ENCODE measurements around the gene CD151.

Gene CD151

DNA sequence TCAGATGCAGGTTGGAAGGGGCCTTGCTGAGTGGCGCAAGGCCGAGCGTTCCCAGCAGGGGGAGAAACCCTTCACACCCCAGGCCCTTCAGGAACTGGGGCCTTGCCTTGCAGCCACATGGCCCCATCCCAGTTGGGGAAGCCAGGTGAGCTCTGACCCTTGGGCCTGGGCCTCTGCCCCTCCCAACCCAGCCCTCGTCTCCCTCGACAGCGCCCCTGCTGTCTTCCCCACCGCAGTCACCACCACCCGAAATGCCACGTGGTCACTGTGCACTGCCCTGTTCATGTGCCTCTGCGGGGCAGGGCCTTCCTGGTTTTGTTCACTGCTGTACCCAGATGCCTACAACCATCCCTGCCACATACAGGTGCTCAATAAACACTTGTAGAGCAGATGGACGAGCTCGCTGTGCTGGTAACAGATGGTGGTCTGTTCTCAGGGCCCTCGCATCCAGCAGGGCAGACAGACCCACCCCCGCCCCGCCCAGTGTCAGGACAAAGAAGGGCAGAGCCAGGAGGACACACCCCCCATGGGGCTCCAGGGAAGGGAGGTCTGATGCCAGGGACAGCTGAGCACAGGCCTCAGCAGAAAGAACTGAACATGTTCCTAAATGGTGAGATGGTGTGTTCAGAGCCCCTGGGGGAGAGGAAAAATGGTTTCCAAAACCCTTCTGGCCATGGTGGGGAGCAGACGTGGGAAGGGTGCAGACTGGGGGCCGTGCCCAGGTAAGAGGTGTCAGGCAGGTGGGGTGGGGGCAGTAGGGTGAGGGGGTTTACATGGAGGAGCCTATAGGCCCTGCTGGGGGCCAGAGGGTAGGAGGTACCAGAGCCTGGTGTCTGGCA lies 5.9 kb downstream of the CD151 start:
- Histone ChIP-seq H3K27ac (no peak overlapping the region; the same call in 1 of the 2 replicates), H3K9me3 (ENCODE audit: low read depth, low read length) (no peaks in the 10 kb centered on the region), H3K9ac (ENCODE audit: insufficient read length) (no peak overlapping the region), H3K4me3 (no peak overlapping the region), H3K36me3 (ENCODE audit: insufficient read depth, low read length) (peaks cover 37% of the 10 kb centered on the region)
- TF ChIP-seq POLR2AphosphoS5 (IDR thresholded peaks at IDR 0.05; ENCODE audit: borderline replicate concordance, low read depth, low read length) (no peak; the same call in none of the 2 replicates), EZH2 (IDR thresholded peaks at IDR 0.05) (no peak), FOXP2 (optimal IDR thresholded peaks at IDR 0.05; ENCODE audit: control extremely low read depth, extremely low read length, insufficient read depth) (no peak)
- DNase-seq (ENCODE audit: low read depth, low spot score), result no peak

GRCh38 chr11:839280-839623 lies 6.5 kb downstream of the CD151 start:
- Histone ChIP-seq H3K9ac (ENCODE audit: insufficient read length) (no peak overlapping the region), H3K9me3 (ENCODE audit: low read depth, low read length) (no peaks in the 10 kb centered on the region), H3K36me3 (ENCODE audit: insufficient read depth, low read length) (peaks cover 37% of the 10 kb centered on the region), H3K4me3 (no peak overlapping the region), H3K27ac (peak overlapping the region; percentile 9; the same call in 1 of the 2 replicates)
- DNase-seq (ENCODE audit: low read depth, low spot score), result no peak
- TF ChIP-seq EZH2 (IDR thresholded peaks at IDR 0.05) (no peak), POLR2AphosphoS5 (IDR thresholded peaks at IDR 0.05; ENCODE audit: borderline replicate concordance, low read depth, low read length) (peak; percentile 71; the same call in 1 of the 2 replicates), FOXP2 (optimal IDR thresholded peaks at IDR 0.05; ENCODE audit: control extremely low read depth, extremely low read length, insufficient read depth) (no peak)

GRCh38 chr11:839875-840617 lies 7.3 kb downstream of the CD151 start:
- Histone ChIP-seq H3K27ac (peak overlapping the region; percentile 9; the same call in 1 of the 2 replicates), H3K9ac (ENCODE audit: insufficient read length) (peak overlapping the region; percentile 12), H3K4me3 (peak overlapping the region; percentile 97), H3K36me3 (ENCODE audit: insufficient read depth, low read length) (peaks cover 37% of the 10 kb centered on the region), H3K9me3 (ENCODE audit: low read depth, low read length) (no peaks in the 10 kb centered on the region)
- no peak for DNase-seq (ENCODE audit: low read depth, low spot score)
- no peak for TF ChIP-seq POLR2AphosphoS5 (IDR thresholded peaks at IDR 0.05; ENCODE audit: borderline replicate concordance, low read depth, low read length)
- TF ChIP-seq FOXP2 (optimal IDR thresholded peaks at IDR 0.05; ENCODE audit: control extremely low read depth, extremely low read length, insufficient read depth), result no peak
- TF ChIP-seq EZH2 (IDR thresholded peaks at IDR 0.05), result no peak

GRCh38 chr11:841981-842369 lies 9.2 kb downstream of the CD151 start:
- H3K36me3 ChIP-seq (ENCODE audit: insufficient read depth, low read length), result peaks cover 34% of the 10 kb centered on the region
- peak overlapping the region; percentile 95 for H3K9ac ChIP-seq (ENCODE audit: insufficient read length)
- H3K27ac ChIP-seq, result peak overlapping the region; percentile 96
- H3K4me3 ChIP-seq, result peak overlapping the region; percentile 97
- TF ChIP-seq EZH2 (IDR thresholded peaks at IDR 0.05) (no peak), FOXP2 (optimal IDR thresholded peaks at IDR 0.05; ENCODE audit: control extremely low read depth, extremely low read length, insufficient read depth) (no peak), POLR2AphosphoS5 (IDR thresholded peaks at IDR 0.05; ENCODE audit: borderline replicate concordance, low read depth, low read length) (no peak)
- no peak for DNase-seq (ENCODE audit: low read depth, low spot score)
- no peaks in the 10 kb centered on the region for H3K9me3 ChIP-seq (ENCODE audit: low read depth, low read length)

DNA sequence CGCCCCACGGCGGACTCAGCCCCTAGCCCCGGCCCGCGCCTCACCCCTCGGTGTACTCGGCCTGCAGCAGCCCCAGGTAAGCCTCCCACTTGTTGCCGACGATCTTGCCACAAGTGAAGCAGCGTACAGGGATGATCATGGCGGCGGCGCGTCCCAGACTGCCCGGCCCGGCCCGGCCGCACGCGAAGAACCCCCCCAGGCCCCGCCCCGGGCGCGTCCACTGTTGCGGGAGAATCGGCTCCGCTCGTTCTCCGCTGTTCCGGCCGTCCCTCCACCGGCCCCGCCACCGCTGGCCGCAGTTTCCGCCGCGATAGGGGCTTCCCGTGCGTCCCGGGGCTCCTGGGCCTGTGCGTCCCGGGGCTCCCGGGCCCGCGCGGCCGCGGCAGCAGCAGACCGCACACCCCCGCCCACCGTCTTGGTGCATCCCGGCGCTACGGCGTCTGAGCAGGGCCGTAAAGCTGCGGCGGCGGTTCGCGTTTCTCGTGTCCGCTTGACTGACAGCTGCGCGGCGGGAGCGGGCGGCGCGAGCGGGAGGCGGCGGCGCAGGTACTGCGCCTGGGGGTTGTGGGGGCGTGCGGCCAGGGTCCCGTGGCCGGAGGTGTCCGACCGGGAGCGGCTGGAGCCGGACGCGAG lies 9.7 kb downstream of the CD151 start, which contains the start of the genes POLR2L and TSPAN4:
TSS of gene POLR2L (minus strand) at position 160 of the 633 bp plus-strand sequence. CDS start at position 139, 21 bp downstream.
TSS of gene TSPAN4 (plus strand) at position 483 of the 633 bp plus-strand sequence. CDS start 7,453 bp downstream, outside the sequence.
- H3K9me3 ChIP-seq (ENCODE audit: low read depth, low read length), result no peaks in the 10 kb centered on the region
- peak; percentile 97 for TF ChIP-seq POLR2AphosphoS5 (IDR thresholded peaks at IDR 0.05; ENCODE audit: borderline replicate concordance, low read depth, low read length)
- no peak for TF ChIP-seq FOXP2 (optimal IDR thresholded peaks at IDR 0.05; ENCODE audit: control extremely low read depth, extremely low read length, insufficient read depth)
- DNase-seq (ENCODE audit: low read depth, low spot score), result no peak
- peak within 1 kb of the TSS; percentile 95 for H3K9ac ChIP-seq (ENCODE audit: insufficient read length)
- peak within 1 kb of the TSS; percentile 96 for H3K27ac ChIP-seq
- peaks cover 28% of the 10 kb centered on the region for H3K36me3 ChIP-seq (ENCODE audit: insufficient read depth, low read length)
- peak within 1 kb of the TSS; percentile 97 for H3K4me3 ChIP-seq

GRCh38 chr11:843086-843734 lies 10.5 kb downstream of the CD151 start:
- Histone ChIP-seq H3K36me3 (ENCODE audit: insufficient read depth, low read length) (peaks cover 22% of the 10 kb centered on the region), H3K9me3 (ENCODE audit: low read depth, low read length) (no peaks in the 10 kb centered on the region), H3K27ac (peak overlapping the region; percentile 86), H3K4me3 (peak overlapping the region; percentile 97), H3K9ac (ENCODE audit: insufficient read length) (peak overlapping the region; percentile 95)
- TF ChIP-seq EZH2 (IDR thresholded peaks at IDR 0.05), result no peak
- TF ChIP-seq POLR2AphosphoS5 (IDR thresholded peaks at IDR 0.05; ENCODE audit: borderline replicate concordance, low read depth, low read length), result no peak
- TF ChIP-seq FOXP2 (optimal IDR thresholded peaks at IDR 0.05; ENCODE audit: control extremely low read depth, extremely low read length, insufficient read depth), result no peak
- DNase-seq (ENCODE audit: low read depth, low spot score), result no peak

DNA sequence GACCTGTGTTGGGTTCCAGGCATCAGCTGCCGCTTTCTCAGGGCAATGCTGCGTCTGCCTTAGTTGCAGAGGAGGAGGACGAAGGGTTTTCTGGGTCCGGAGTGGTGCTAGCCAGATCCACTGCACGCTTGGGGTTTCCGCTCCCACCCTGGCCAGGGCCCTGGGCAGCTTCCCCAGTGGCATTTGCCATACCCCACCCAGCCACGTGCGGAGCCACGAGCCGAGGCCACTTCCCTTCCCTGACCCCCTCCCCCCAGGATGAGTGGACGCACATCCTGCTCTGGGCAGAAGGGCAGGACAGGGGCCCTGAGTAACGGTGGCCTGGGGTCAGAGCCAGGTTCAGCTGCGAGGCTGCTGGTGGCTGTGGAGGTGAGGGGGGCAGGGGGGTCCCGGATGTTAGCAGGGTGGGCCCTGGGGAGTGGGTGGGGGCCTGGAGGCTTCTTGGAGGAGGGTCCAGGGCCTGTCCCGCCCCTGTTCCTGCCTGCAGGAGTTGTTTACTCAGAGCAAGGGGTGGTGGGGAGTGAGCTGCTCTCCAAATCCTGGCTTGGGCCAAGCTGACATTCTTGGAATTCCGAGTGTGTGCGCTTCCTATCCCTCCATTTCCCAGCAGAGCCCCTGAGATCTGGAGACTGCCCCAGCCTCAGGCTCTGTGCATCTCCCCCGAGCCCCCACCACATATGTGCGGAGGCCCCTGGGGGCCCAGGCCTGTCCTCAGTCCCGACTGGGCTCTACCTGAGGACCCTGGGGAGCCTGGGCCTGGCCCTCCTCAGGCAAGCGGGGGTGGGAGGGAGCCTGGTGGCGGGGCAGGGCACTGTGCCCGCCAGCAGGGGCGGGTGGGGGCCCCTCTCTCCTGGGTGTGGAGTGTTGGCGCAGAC lies 11.3 kb downstream of the CD151 start:
- H3K36me3 ChIP-seq (ENCODE audit: insufficient read depth, low read length), result peaks cover 15% of the 10 kb centered on the region
- H3K27ac ChIP-seq, result peak overlapping the region; percentile 86
- H3K9me3 ChIP-seq (ENCODE audit: low read depth, low read length), result no peaks in the 10 kb centered on the region
- no peak for DNase-seq (ENCODE audit: low read depth, low spot score)
- TF ChIP-seq POLR2AphosphoS5 (IDR thresholded peaks at IDR 0.05; ENCODE audit: borderline replicate concordance, low read depth, low read length) (no peak; the same call in 1 of the 2 replicates), FOXP2 (optimal IDR thresholded peaks at IDR 0.05; ENCODE audit: control extremely low read depth, extremely low read length, insufficient read depth) (peak; percentile 65)
- peak overlapping the region; percentile 97 for H3K4me3 ChIP-seq
- H3K9ac ChIP-seq (ENCODE audit: insufficient read length), result peak overlapping the region; percentile 95

All from SK-N-MC (cell line).